Astrocyte (in vitro differentiated cells and primary cell): Measurements from ENCODE around the gene SLC25A25. TPM values are rescaled to one million over a fixed set of nuclear protein-coding genes. Genes with fewer than 3 reads are reported as not detected.

Source experiments
- DNase-seq: peaks from one replicate; pipeline ENCODE4 v3.0.0-alpha.2; 2010; ENCODE audit warnings: low read depth
- FAIRE-seq: peaks from 2 replicates; lab custom pipeline; 2011; peaks lifted over from hg19 to GRCh38; lab: Jason Lieb, UNC
- H2AFZ ChIP-seq: 2 replicates; pipeline ENCODE4 v1.6.0; 2012; ENCODE audit warnings: low read depth, low read length, inconsistent platforms
- H3K27ac ChIP-seq: 2 replicates; pipeline ENCODE4 v1.5.1; 2011; ENCODE audit warnings: low read depth, low read length, inconsistent platforms
- H3K27me3 ChIP-seq: 2 replicates; pipeline ENCODE4 v1.6.0; 2011; ENCODE audit warnings: low read length, inconsistent platforms; ENCODE audit not compliant: insufficient read depth
- H3K36me3 ChIP-seq: 2 replicates; pipeline ENCODE4 v1.5.1; 2011; ENCODE audit warnings: low read length, inconsistent platforms; ENCODE audit not compliant: insufficient read depth
- H3K4me1 ChIP-seq: 2 replicates; pipeline ENCODE4 v1.5.1; 2011; ENCODE audit warnings: low read length, inconsistent platforms; ENCODE audit not compliant: insufficient read depth
- H3K4me2 ChIP-seq: 2 replicates; pipeline ENCODE4 v1.6.0; 2012; ENCODE audit warnings: low read length, inconsistent platforms
- H3K4me3 ChIP-seq: 2 replicates; pipeline ENCODE4 v1.5.1; 2011; ENCODE audit warnings: low read depth, mild to moderate bottlenecking, low read length, inconsistent platforms; ENCODE audit not compliant: insufficient read depth
- H3K79me2 ChIP-seq: 2 replicates; pipeline ENCODE4 v1.6.0; 2012; ENCODE audit warnings: mild to moderate bottlenecking, low read length, inconsistent platforms; ENCODE audit not compliant: insufficient read depth
- H3K9ac ChIP-seq: 2 replicates; pipeline ENCODE4 v1.6.0; 2012; ENCODE audit warnings: mild to moderate bottlenecking, low read length, inconsistent platforms
- H3K9me3 ChIP-seq: 2 replicates; pipeline ENCODE4 v1.5.1; 2012; ENCODE audit warnings: low read depth, mild to moderate bottlenecking, low read length, inconsistent platforms; ENCODE audit not compliant: insufficient read depth
- H4K20me1 ChIP-seq: 2 replicates; pipeline ENCODE4 v1.6.0; 2012; ENCODE audit warnings: low read length, inconsistent platforms; ENCODE audit not compliant: insufficient read depth
- H3K27ac Mint-ChIP-seq: one replicate; pipeline ENCODE4 v1.8.0; 2021; ENCODE audit warnings: mild to moderate bottlenecking, mixed read lengths; ENCODE audit not compliant: unreplicated experiment
- H3K27me3 Mint-ChIP-seq: one replicate; pipeline ENCODE4 v1.8.0; 2021; ENCODE audit warnings: low read depth, mixed read lengths; ENCODE audit not compliant: unreplicated experiment
- H3K36me3 Mint-ChIP-seq: one replicate; pipeline ENCODE4 v1.8.0; 2021; ENCODE audit warnings: low read depth, mixed read lengths; ENCODE audit not compliant: unreplicated experiment
- H3K4me1 Mint-ChIP-seq: one replicate; pipeline ENCODE4 v1.8.0; 2021; ENCODE audit warnings: low read depth, mixed read lengths; ENCODE audit not compliant: unreplicated experiment
- H3K4me3 Mint-ChIP-seq: one replicate; pipeline ENCODE4 v1.8.0; 2021; ENCODE audit warnings: mild to moderate bottlenecking, moderate library complexity, mixed read lengths; ENCODE audit not compliant: unreplicated experiment
- H3K9me3 Mint-ChIP-seq: one replicate; pipeline ENCODE4 v1.8.0; 2021; ENCODE audit warnings: mild to moderate bottlenecking, mixed read lengths; ENCODE audit not compliant: unreplicated experiment
- CTCF ChIP-seq: IDR thresholded peaks from 2 replicates; pipeline ENCODE4 v1.5.1; 2011; ENCODE audit warnings: low read depth, mild to moderate bottlenecking, inconsistent platforms, low read length, moderate library complexity; ENCODE audit not compliant: insufficient read depth
- EZH2 ChIP-seq: IDR thresholded peaks from 2 replicates; pipeline ENCODE4 v1.6.1; 2012; ENCODE audit warnings: mild to moderate bottlenecking, low read length, inconsistent platforms; ENCODE audit not compliant: insufficient read depth
- total RNA-seq: library from RNA; stranded (reverse); gene quantifications from 2 replicates; pipeline ENCODE4 v1.2.1, GENCODE V29; 2021

SLC25A25 gene
- total RNA-seq, 1 donor from 2014 or later = 14.4 TPM

GRCh38 chr9:128098297-128099230 is 30.5 kb downstream of the SLC25A25 start:
- Histone ChIP-seq H3K36me3 (peaks cover 4% of the 10 kb centered on the region), H3K9ac (peak overlapping the region; percentile 94), H2AFZ (peak overlapping the region; percentile 41), H3K4me3 (peak overlapping the region; percentile 66), H3K27me3 (no peaks in the 10 kb centered on the region), H4K20me1 (peaks cover 31% of the 10 kb centered on the region), H3K4me2 (peak overlapping the region; percentile 92), H3K79me2 (peaks cover 70% of the 10 kb centered on the region), H3K9me3 (no peaks in the 10 kb centered on the region), H3K27ac (peak overlapping the region; percentile 99), H3K4me1 (peaks cover 55% of the 10 kb centered on the region)
- Mint-ChIP-seq H3K27me3 (no peaks in the 10 kb centered on the region), H3K27ac (peak overlapping the region; percentile 100), H3K4me1 (peaks cover 41% of the 10 kb centered on the region), H3K4me3 (peak overlapping the region; percentile 90), H3K9me3 (no peaks in the 10 kb centered on the region), H3K36me3 (peaks cover 9% of the 10 kb centered on the region)
- FAIRE-seq = no peak
- DNase-seq = peak; percentile 98
- no peak for TF ChIP-seq CTCF
- TF ChIP-seq EZH2 = no peak

- no peak for DNase-seq
- peaks cover 13% of the 10 kb centered on the region for H3K36me3 Mint-ChIP-seq
- Histone ChIP-seq H4K20me1 (peaks cover 37% of the 10 kb centered on the region), H3K79me2 (peaks cover 72% of the 10 kb centered on the region), H3K36me3 (peaks cover 7% of the 10 kb centered on the region), H3K4me2 (peak overlapping the region; percentile 92), H3K9ac (peak overlapping the region; percentile 94), H3K27ac (peak overlapping the region; percentile 99), H3K9me3 (no peaks in the 10 kb centered on the region), H3K4me1 (peaks cover 52% of the 10 kb centered on the region), H2AFZ (no peak overlapping the region), H3K4me3 (peak overlapping the region; percentile 66), H3K27me3 (no peaks in the 10 kb centered on the region)
- H3K27me3 Mint-ChIP-seq = no peaks in the 10 kb centered on the region
- peak overlapping the region; percentile 90 for H3K4me3 Mint-ChIP-seq
- no peaks in the 10 kb centered on the region for H3K9me3 Mint-ChIP-seq
- peaks cover 37% of the 10 kb centered on the region for H3K4me1 Mint-ChIP-seq
- FAIRE-seq = no peak
- peak overlapping the region; percentile 100 for H3K27ac Mint-ChIP-seq
- TF ChIP-seq CTCF = no peak
- TF ChIP-seq EZH2 = no peak
Observed at GRCh38 chr9:128099231-128099931, 31.3 kb downstream of the SLC25A25 start.
